HG03354 (cell line): Measurements from ENCODE around the gene SLC2A13.
"Not testable (repeated sequence)": the region's sequence is repeated elsewhere in the genome, so short reads cannot be mapped to it uniquely, and the experiment has no call there.

Experiments used
- ATAC-seq: cut with Tn5 transposase; IDR thresholded peaks from one replicate; pipeline ENCODE4 v1.9.1; 2021; ENCODE audit warnings: mild to moderate bottlenecking; ENCODE audit not compliant: unreplicated experiment, poor library complexity, severe bottlenecking

Gene SLC2A13

DNA sequence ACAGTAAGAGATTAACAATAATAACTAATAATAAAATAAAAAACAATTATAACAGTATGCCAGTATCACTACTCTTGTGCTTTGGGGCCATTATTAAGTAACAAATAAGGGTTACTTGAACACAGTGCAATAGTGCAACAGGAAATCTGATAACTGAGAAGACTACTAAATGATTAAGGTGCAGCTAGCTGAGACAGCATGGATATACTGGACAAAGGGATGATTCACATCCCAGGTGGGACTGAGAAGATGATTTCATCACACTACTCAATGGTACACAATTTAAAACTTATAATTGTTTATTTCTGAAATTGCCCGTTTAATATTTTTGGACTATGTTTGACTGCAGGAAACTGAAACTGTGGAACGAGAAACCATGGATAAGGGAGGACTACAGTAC lies 317.6 kb downstream of the SLC2A13 start:
- no peak for ATAC-seq

DNA sequence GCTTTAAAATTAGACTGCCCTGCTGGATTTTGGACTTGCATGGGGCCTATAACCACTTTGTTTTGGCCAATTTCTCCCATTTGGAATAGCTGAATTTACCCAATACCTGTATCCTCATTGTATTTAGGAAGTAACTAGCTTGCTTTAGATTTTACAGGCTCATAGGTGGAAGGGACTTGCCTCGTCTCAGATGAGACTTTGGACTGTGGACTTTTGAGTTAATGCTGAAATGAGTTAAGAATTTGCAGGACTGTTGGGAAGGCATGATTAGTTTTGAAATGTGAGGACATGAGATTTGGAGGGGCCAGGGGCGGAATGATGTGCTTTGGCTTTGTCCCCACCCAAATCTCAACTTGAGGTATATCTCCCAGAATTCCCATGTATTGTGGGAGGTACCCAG lies 320.1 kb downstream of the SLC2A13 start:
- not testable (repeated sequence) for ATAC-seq

DNA sequence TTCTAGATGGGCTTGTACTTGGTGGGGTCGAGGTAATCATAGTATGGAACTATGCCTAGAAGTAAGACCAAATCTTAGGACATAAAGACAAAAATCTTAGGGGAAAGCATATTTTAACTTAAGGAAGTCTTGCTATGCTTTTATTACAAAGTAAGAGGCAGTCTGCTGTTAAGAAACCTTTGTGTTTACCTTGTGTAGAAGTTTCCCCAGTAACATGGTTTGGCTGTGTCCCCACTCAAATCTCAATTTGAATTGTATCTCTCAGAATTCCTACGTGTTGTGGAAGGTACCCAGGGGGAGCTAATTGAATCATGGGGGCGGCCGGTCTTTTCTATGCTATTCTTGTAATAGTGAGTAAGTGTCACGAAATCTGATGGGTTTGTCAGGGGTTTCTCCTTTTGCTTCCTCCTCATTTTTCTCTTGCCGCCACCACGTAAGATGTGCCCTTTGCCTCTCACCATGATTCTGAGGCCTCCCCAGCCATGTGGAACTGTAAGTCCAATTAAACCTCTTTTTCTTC lies 323.8 kb downstream of the SLC2A13 start:
- no peak for ATAC-seq

DNA sequence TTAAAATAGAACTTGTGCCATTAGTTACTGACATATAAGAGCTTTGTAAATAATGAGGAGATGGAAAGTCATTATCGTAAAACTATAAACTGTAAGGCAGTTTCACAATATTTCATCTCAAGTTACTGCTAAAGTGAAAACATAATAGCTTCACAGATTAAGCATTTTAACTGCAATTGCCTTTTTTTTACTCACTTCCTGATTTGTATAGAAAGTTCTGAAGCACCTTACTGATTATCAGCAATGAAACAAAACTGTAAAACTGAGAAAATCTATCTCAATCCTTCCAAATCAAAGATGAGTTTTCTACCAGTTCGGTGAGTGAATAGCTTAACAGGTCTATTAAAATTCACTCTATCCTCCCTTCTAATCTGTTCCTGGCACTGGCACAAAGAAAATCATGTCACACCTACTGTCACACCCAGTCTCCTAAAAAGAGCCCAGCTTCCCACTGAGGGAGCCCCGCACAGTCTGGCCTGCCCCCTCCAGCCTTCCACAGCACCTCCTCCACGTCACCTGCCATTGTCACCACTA lies 324.9 kb downstream of the SLC2A13 start:
- no peak for ATAC-seq

DNA sequence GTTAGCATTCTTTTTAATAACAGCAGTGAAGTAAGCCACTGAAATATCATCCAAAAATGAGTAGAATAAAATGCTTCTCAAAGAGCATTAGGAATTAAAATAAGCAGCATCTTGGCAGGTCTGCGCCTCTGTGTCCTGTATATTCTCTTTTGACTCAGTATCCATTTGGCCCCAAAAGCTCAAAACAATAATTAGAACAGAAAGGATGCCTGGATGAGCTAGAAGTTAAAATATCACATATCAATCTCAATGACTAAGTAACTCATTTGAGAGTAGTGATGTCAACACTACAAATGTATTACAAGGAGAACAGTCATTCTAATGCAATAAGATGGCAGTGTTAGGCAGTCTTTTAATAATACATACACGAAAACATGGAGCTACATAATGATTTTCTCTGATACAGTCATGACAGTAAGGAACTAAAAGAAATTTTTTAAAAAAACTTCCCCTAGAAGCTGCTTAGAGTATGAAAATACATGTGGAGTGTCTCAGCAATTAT lies 325.4 kb downstream of the SLC2A13 start:
- no peak for ATAC-seq

DNA sequence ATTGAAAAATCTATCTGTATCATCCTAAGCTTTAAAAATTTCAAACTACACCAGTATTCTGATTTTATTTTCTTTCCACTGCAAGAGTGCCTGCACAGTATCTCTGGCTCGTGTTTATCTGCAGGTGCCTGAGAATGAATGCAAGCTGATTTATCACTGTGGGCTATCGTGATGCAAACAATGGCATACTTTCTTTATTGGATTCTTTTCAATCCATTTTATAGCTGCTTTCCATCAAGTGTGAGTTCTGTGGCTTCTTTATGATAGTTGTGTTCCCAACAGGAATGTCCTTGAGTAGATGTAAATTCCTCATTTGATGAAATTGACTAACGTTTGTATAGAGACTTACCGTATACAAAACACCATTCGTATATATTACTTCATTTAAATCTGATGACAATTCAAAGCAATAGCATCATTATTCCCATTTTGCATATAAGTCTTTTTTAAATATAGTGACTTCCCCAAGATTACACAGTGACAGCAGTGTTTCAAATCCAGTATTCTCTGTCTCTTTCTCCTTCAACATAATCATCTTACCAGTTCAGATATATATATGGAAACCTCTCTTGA lies 326.0 kb downstream of the SLC2A13 start:
- ATAC-seq, result no peak

DNA sequence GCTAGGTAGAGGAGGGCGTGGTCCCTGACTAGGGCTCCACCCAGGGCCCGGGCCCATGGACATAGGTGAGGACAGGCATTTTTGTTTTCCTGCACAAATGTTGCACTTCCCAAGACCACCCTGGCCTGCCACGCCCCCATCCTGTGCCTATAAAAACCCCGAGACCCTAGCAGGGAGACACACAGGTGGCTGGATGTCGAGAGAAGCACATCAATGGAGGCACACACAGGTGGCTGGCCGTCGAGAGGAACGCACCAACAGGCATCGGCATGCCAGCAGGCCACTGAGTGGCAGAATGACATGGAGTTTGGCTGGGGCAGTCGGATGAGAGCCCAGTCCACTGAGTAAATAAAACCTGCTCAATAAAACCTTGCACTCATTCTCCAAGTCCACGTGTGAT lies 328.4 kb downstream of the SLC2A13 start:
- no peak for ATAC-seq

DNA sequence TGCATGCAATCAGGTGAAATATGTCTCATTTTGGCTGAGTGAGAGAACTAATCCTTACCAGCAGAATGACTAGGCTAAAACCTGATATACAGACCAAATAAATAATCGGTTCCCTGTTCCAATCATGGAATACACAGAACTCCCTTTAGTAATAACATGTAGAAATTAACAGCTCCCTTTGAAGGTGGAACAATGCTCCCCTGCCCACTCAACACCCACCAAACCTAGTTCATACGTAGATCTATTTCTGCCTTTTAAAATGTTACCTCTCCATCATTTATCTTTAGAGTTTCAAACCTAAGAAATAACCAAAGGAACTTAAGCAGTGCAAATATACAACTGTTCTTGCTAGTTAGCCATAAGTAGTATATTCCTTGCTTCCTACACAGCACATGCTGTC lies 332.6 kb downstream of the SLC2A13 start:
- ATAC-seq, result no peak

DNA sequence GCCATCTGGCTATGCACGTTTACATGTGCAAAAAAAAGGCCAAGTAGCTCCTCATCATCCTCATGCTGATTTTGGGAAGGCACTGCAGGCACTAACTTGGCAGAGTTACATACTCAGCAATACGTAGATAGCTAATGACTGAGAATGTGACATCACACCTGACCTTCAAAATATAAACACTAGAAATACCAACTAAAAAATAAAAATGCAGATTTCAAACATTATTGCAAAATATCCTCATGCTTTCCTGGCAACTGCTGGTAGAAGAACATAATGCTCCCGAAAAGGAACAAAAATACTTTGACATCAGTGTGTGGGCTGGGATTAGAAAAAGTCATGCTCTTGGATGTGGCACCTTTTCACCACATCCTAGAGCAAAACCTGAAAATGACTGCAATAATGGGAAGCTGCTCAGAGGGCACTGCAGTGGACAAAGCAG lies 333.0 kb downstream of the SLC2A13 start:
- ATAC-seq, result no peak

DNA sequence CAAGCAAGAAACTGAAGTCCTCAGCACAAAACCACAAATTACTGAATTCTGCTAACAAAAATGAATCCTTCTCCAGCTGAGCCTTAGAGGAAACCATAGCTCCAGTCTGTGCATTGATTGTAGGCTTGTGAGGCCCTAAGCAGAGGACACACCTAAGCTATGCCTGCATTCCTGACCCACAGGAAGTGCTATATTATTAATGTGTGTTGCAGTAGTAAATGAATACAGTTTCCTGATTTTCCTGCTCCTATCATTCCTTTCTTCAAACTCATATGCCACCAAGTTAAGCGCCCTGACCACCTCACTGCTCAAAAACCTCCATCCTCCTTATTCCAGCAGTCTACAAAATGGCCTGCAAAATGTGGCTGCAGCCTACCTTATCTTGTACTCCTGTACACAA lies 334.4 kb downstream of the SLC2A13 start:
- ATAC-seq, result no peak

DNA sequence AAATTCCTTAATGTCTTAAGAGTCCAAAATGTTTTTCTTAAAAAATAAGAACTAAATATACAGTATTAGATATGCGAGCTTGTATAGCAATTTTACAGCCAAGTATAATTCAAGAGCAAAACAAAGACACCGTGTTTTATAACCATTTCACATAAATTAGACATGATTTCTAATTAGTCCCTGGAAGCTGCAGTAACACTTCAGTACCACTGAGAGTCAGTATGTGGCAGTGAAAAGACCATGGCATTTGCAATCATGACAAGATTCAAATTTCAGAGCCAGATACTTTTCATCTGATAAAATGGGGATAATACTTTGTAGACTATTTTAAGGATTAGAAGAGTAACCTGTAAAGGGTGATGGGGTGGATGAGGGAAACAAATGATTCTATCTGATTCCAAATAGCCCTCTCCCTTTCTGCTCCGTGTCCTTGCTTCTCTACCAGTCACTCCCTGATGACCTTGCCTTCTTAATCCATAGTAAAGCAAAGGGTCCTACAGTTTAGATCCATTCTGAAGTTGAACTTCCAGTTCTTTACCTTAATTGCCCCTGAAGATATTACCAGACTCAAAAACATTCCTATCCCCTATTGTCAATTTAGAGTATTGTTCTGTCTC lies 340.8 kb downstream of the SLC2A13 start:
- peak; percentile 82 for ATAC-seq

DNA sequence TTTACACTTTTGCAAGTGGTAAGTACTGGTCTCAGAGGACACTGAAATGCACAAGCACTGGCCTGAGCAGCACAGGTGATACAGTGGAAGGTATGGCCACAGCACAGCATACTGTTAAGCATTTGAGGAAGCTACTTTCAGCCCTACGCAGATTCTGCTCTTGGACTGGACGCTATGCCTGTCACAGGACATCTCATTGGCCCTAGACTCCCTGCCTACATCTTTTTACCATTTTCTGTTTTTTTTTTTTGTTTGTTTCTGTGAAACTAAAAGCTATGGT lies 342.1 kb downstream of the SLC2A13 start:
- no peak for ATAC-seq

DNA sequence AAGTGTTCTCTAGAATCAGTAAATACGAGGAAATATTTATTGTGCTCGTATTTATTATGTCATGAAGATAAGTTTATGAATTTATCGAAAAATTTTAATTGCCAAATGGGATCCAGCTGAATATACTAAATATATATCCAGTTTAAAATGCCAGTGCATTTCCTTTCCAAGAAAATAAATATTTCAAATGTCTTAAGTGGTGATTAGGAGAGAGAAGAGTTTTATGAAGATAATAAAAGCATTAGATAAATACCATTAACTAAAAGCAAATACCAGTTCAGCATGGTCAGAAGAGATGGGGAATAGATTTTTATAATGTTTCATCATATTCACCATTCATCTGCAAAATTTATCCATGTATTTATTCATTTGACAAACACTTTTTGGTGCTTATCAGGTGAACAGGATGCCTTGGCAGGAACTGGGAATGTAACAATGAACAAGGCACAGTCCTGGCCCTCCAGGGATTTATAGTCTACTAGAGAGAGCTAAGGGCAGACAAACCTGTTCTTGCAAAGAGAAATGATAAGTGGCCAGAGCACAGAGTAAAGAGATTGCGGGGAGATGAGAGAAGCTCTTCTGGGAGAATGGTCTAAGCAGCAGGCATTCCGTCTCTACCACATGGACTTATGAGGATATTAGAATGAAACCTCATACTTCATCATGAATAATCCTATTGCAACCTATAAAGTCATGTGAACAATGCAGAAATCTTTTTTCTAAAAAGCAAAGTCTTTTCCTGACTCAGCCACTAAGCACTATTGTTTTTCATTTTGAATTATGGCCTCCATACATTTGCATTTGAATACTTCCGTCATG lies 342.6 kb downstream of the SLC2A13 start:
- no peak for ATAC-seq

DNA sequence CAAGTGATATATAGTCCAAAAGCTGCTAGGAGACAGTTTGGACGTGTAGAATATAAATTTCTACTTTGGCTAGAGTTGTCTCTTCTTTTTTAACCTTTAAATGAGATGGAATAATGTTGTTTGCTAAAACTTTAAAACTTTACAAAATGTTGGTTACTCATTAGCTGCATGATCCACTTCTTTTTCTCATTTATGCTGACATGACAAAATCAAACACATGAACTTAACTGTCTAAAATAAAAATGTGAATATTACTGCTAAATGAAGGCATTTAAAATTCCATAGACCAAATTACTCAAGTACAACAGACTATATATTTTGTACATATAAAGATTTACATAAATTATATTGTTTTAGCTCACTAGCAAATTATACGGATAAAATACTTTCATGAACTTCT lies 350.4 kb downstream of the SLC2A13 start:
- no peak for ATAC-seq

DNA sequence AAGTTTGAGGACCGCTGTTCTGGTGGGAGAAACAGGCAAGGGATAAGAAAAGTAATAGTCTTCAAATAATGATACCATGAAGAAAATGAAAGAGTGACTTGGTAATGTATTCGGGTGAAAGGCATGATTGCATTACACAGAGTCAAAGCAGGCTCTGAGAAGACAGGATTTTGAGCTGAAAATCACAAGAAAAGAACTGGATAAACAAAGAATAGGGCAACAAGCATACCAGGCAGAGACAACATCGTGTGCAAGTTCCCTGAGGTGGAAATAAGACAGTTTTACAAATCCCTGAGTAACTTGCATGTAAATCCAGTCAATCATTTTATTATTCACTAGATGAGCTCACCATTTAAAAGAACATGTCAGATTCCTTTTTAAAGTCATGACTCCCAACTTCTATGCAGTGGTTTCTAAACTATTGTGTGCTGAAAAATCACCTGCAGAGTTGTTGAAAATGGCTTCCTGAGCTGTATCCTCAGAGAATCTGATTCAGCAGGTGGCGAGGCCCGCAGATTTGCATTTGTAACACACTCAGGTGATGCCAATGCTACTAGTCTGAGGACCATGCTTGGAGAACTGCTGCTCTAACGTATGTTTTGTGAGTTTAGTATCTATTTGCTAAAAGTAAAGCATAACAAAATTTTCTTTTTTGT lies 353.3 kb downstream of the SLC2A13 start:
- ATAC-seq, result no peak

DNA sequence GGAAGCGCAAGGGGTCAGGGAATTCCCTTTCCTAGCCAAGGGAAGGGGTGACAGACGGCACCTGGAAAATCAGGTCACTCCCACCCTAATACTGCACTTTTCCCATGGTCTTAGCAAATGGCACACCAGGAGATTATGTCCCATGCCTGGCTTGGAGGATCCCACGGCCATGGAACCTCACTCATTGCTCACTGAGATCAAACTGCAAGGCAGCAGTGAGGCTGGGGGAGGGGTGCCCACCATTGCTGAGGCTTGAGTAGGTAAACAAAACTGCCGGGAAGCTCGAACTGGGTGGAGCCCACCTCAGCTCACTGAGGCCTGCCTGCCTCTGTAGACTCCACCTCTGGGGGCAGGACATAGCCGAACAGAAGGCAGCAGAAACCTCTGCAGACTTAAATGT lies 359.7 kb downstream of the SLC2A13 start:
- not testable (repeated sequence) for ATAC-seq

DNA sequence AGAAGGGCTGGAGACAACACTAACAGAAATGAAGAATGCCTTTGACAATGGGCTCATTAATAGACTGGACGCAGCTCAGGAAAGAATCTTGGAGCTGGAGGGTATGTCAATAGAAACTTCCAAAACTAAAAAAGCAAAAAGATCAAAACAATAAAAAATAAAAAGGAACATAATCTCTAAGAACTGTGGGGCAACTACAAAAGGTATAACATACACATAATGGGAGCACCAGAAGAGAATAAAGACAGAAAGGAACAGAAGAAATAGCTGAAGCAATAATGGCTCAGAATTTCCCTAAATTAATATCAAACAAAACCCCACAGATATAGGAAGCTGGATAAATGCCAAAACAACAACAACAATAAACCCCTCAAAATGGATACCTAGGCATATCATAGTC lies 362.2 kb downstream of the SLC2A13 start:
- ATAC-seq, result no peak

DNA sequence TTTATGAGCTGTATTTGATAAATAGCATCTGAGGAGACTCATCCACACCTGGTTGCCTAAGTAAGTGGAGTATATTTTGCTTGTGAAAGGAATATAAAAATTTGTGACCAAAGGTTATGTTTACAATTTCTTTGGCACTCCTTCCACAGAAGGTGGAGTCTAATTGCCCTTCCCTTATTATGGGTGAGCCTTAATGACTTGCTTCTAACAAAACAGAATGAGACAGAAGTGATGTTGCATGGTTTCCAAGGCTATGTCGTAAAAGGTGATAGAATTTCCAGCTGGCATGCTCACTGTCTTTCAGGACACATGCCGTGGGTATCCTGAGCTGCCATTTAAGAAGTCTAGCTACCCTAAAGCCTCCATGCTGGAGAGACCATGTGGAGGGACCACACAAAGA lies 369.5 kb downstream of the SLC2A13 start:
- no peak for ATAC-seq

DNA sequence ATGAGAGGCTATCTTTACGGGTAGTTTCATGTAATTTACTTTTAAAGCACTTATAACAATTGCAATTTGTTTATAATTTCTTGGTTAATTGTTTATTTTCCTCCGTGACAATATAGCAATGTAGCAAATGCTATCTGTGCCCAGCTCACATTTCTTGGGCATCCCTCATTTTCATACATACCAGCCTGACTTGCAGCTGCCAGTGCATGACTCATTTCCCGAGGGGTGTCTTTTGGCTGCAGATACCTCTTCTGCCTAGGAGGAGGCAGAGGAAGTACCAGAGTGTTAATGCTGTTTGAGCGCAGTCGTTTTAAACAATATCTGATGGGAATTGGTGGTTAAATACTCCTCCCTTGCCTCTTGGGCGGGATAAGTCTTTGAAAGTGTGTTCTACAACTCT lies 382.1 kb downstream of the SLC2A13 start:
- no peak for ATAC-seq

DNA sequence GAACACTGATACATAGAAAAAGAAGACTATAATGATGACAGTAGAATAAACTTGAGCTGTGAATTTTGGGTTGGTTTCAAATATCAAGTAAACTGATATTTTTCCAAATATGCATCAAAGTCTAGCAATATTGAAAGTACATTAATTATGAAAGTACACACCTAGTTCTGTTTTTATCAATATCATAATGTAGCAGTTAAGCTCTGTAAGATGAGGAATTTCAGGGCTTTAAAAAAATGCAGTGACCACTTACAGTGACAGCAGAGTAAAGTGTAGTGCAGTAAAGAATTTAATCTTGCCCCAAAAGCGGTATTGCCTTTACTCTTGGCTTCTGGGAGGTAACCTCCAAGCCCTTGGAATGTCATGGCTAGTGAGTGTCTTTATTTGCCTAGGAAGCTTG lies 383.4 kb downstream of the SLC2A13 start:
- no peak for ATAC-seq
